ENCODE measurements around the gene DCUN1D5.

DNA sequence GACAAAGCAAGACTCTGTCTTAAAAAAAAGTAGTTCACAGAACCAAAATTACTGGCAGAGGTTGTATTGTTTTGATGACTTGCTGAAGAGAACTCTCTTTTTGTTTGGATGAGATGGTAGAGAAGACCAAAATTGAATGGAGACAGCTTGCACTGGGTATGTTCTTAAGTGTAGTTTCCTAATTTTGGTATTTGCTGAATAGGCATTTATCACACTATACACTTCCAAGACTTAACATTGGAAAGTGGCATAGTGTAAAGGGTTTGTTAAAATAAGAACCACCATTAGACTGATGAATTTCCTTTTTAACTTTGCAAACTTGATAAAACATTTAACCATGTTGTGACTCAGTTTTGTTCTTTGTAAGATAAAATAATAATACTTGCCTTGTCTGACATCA, 5.3 kb upstream of the DCUN1D5 start:
- TF ChIP-seq CTCF (IDR thresholded peaks at IDR 0.05): no peak
- no peak for TF ChIP-seq POLR2A (IDR thresholded peaks at IDR 0.05)
- no peak for TF ChIP-seq EP300 (IDR thresholded peaks at IDR 0.05)
